HepG2 (cell line): Measurements from ENCODE around the gene DHX8. TPM values are rescaled to one million over a fixed set of nuclear protein-coding genes. Genes with fewer than 3 reads are reported as not detected.

ENCODE experiments used
- AFF4 ChIP-seq: sonication (generic); formaldehyde crosslinking; IDR thresholded peaks from 2 replicates; pipeline ENCODE4 v1.4.0; 2020; ENCODE audit warnings: missing genetic modification reagents
- CBFB ChIP-seq: sonication (generic); formaldehyde crosslinking; IDR thresholded peaks from 2 replicates; pipeline ENCODE4 v1.4.0; 2020; ENCODE audit warnings: missing genetic modification reagents
- CENPT ChIP-seq: sonication (generic); formaldehyde crosslinking; IDR thresholded peaks from 2 replicates; pipeline ENCODE4 v1.8.0; 2022; ENCODE audit warnings: low read depth, mild to moderate bottlenecking, moderate library complexity, missing genetic modification reagents
- DNMT1 ChIP-seq: sonication (generic); formaldehyde crosslinking; IDR thresholded peaks from 2 replicates; pipeline ENCODE4 v1.5.1; 2020; ENCODE audit warnings: mild to moderate bottlenecking, missing genetic modification reagents
- HNRNPL ChIP-seq: fragments of 200-400 bp; formaldehyde crosslinking; IDR thresholded peaks from 2 replicates; pipeline ENCODE4 v1.6.1; 2017; ENCODE audit warnings: mild to moderate bottlenecking, low read depth, low read length
- HNRNPUL1 ChIP-seq: fragments of 200-400 bp; formaldehyde crosslinking; IDR thresholded peaks from 2 replicates; pipeline ENCODE4 v1.6.1; 2017; ENCODE audit warnings: low read depth, mild to moderate bottlenecking, low read length, moderate library complexity
- HOXA3 ChIP-seq: sonication (generic); formaldehyde crosslinking; IDR thresholded peaks from 2 replicates; pipeline ENCODE4 v1.5.0; 2020; ENCODE audit warnings: missing genetic modification reagents
- KDM2A ChIP-seq: sonication (generic); formaldehyde crosslinking; IDR thresholded peaks from 2 replicates; pipeline ENCODE4 v1.4.0; 2020; ENCODE audit warnings: low read depth, missing genetic modification reagents, borderline replicate concordance
- KDM5B ChIP-seq: sonication (generic); formaldehyde crosslinking; IDR thresholded peaks from 2 replicates; pipeline ENCODE4 v1.4.0; 2020; ENCODE audit warnings: missing genetic modification reagents, mild to moderate bottlenecking, borderline replicate concordance
- KMT2B ChIP-seq: IDR thresholded peaks from 2 replicates; pipeline ENCODE4 v1.6.1; 2016; ENCODE audit warnings: missing genetic modification reagents, missing compliant biosample characterization
- RFXAP ChIP-seq: sonication (generic); formaldehyde crosslinking; IDR thresholded peaks from 2 replicates; pipeline ENCODE4 v1.4.0; 2020; ENCODE audit warnings: missing genetic modification reagents, borderline replicate concordance
- SALL1 ChIP-seq: sonication (generic); formaldehyde crosslinking; IDR thresholded peaks from 2 replicates; pipeline ENCODE4 v1.8.0; 2022; ENCODE audit warnings: mild to moderate bottlenecking, missing genetic modification reagents
- TEAD2 ChIP-seq: sonication (generic); formaldehyde crosslinking; IDR thresholded peaks from 2 replicates; pipeline ENCODE4 v1.9.0; 2021; ENCODE audit warnings: missing genetic modification reagents
- TOE1 ChIP-seq: sonication (generic); formaldehyde crosslinking; IDR thresholded peaks from 2 replicates; pipeline ENCODE4 v1.4.0; 2020; ENCODE audit warnings: mild to moderate bottlenecking, missing genetic modification reagents
- ZFP36L1 ChIP-seq: sonication (generic); formaldehyde crosslinking; IDR thresholded peaks from 2 replicates; pipeline ENCODE4 v1.8.0; 2022; ENCODE audit warnings: mild to moderate bottlenecking, missing genetic modification reagents, moderate library complexity
- ZNF792 ChIP-seq: IDR thresholded peaks from 2 replicates; pipeline ENCODE4 v1.6.1; 2016
- ZSCAN31 ChIP-seq: sonication (generic); formaldehyde crosslinking; IDR thresholded peaks from 2 replicates; pipeline ENCODE4 v1.5.0; 2020; ENCODE audit warnings: low read depth, mild to moderate bottlenecking, missing genetic modification reagents
- polyA plus RNA-seq, 8 experiments: library from polyadenylated mRNA; depleted of rRNA in 3 of 8; stranded (reverse) in 7 of 8; unstranded in 1 of 8; fragments of >200 nt; fragmentation: Illumina TruSeq in 4 of 8; extraction: Trizol in 4 of 8; gene quantifications; 2 replicates each; pipeline versions ENCODE4 v1.2.1 to v1.2.3, GENCODE V29; 2011 to 2016; ENCODE audit warnings: low read depth in 4 of 8, missing spikeins in 1 of 8, mixed read lengths in 1 of 8; ENCODE audit not compliant: insufficient read depth in 1 of 8
- total RNA-seq, 5 experiments: library from RNA; depleted of rRNA; stranded (reverse); fragments of >200 nt; fragmentation: Illumina TruSeq; extraction: Trizol; gene quantifications; 2 replicates each; pipeline ENCODE4 v1.2.3, GENCODE V29; 2016; ENCODE audit warnings: low read depth in 1 of 5
- TF ChIP-seq, protein P1 (sequence below): sonication (generic); formaldehyde crosslinking; IDR thresholded peaks from 2 replicates; pipeline ENCODE4 v1.4.0; 2020; ENCODE audit warnings: mild to moderate bottlenecking, low read depth, missing genetic modification reagents
- TF ChIP-seq, protein P2 (sequence below): IDR thresholded peaks from 2 replicates; pipeline ENCODE4 v1.6.1; 2012; ENCODE audit warnings: inconsistent platforms
- TF ChIP-seq, protein P3 (sequence below), 2 experiments: fragments of 450-650 bp in 1 of 2; sonication (generic) in 1 of 2; formaldehyde crosslinking; IDR thresholded peaks; 2 replicates each; pipeline versions ENCODE4 v1.5.0 to v1.8.0; 2020 to 2022; ENCODE audit warnings: mild to moderate bottlenecking in 1 of 2, missing genetic modification reagents in 1 of 2

DHX8 gene
- total and polyA plus RNA-seq, 2 of the 13 experiments (the other 11 are each of a cell fraction or from before 2014, with no cell fraction given): 24.8 to 48.9 TPM

- TF ChIP-seq AFF4 (CRISPR knock-in tag) (peak; percentile 97), HNRNPUL1 (no peak), KDM2A (CRISPR knock-in tag) (peak; percentile 87), HNRNPL (peak; percentile 87), KMT2B (CRISPR knock-in tag) (0 out of 2 replicates have a peak, but pooled peaks have one; percentile 48), ZNF792 (CRISPR knock-in tag) (peak; percentile 95), TOE1 (CRISPR knock-in tag) (peak; percentile 85; the same call in 1 of the 2 replicates), DNMT1 (CRISPR knock-in tag) (no peak), HOXA3 (CRISPR knock-in tag) (peak; percentile 98), CENPT (peak; percentile 88), CBFB (CRISPR knock-in tag) (peak; percentile 42), KDM5B (CRISPR knock-in tag) (peak; percentile 89), RFXAP (CRISPR knock-in tag) (peak; percentile 76; the same call in 1 of the 2 replicates), SALL1 (peak; percentile 98), TEAD2 (CRISPR knock-in tag) (0 out of 2 replicates have a peak, but pooled peaks have one; percentile 38), ZSCAN31 (CRISPR knock-in tag) (peak; percentile 98), ZFP36L1 (CRISPR knock-in tag) (peak; percentile 57)
- TF ChIP-seq, protein P1, sequence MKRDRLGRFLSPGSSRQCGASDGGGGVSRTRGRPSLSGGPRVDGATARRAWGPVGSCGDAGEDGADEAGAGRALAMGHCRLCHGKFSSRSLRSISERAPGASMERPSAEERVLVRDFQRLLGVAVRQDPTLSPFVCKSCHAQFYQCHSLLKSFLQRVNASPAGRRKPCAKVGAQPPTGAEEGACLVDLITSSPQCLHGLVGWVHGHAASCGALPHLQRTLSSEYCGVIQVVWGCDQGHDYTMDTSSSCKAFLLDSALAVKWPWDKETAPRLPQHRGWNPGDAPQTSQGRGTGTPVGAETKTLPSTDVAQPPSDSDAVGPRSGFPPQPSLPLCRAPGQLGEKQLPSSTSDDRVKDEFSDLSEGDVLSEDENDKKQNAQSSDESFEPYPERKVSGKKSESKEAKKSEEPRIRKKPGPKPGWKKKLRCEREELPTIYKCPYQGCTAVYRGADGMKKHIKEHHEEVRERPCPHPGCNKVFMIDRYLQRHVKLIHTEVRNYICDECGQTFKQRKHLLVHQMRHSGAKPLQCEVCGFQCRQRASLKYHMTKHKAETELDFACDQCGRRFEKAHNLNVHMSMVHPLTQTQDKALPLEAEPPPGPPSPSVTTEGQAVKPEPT: peak; percentile 43
- TF ChIP-seq, protein P2, sequence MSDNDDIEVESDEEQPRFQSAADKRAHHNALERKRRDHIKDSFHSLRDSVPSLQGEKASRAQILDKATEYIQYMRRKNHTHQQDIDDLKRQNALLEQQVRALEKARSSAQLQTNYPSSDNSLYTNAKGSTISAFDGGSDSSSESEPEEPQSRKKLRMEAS: peak; percentile 71
- TF ChIP-seq, protein P3, sequence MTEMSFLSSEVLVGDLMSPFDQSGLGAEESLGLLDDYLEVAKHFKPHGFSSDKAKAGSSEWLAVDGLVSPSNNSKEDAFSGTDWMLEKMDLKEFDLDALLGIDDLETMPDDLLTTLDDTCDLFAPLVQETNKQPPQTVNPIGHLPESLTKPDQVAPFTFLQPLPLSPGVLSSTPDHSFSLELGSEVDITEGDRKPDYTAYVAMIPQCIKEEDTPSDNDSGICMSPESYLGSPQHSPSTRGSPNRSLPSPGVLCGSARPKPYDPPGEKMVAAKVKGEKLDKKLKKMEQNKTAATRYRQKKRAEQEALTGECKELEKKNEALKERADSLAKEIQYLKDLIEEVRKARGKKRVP (CRISPR knock-in tag; IDR thresholded peaks at IDR 0.05): peak in 1 of 2 experiments; percentile 80; a peak in 2 of 4 replicates
These were observed 46.7 kb downstream of the DHX8 start (continued) for GRCh38 chr17:43530288-43531081.
